ENCODE data around the gene TSSC4. TPM values are rescaled to one million over a fixed set of nuclear protein-coding genes. Genes with fewer than 3 reads are reported as not detected.

TSSC4 gene
- total and polyA plus RNA-seq, 2 of the 13 experiments (the other 11 are each of a cell fraction or from before 2014, with no cell fraction given), result 16.2 to 58.6 TPM

GRCh38 chr11:2443406-2443805 lies 42.9 kb downstream of the TSSC4 start:
- TF ChIP-seq ZNF850 (CRISPR knock-in tag; conservative IDR thresholded peaks at IDR 0.05) (no peak), HDAC2 (CRISPR knock-in tag; IDR thresholded peaks at IDR 0.05) (no peak), ZNF776 (CRISPR knock-in tag; IDR thresholded peaks at IDR 0.05) (no peak), EHMT2 (IDR thresholded peaks at IDR 0.05; ENCODE audit: borderline replicate concordance, low read depth, low read length) (no peak), HMG20A (CRISPR knock-in tag; IDR thresholded peaks at IDR 0.05; ENCODE audit: borderline replicate concordance) (no peak), RBAK (CRISPR knock-in tag; IDR thresholded peaks at IDR 0.05) (no peak), AGO1 (IDR thresholded peaks at IDR 0.05; ENCODE audit: low read depth, low read length, poor library complexity, severe bottlenecking) (no peak), CREB3 (CRISPR knock-in tag; IDR thresholded peaks at IDR 0.05) (no peak), ZNF800 (CRISPR knock-in tag; IDR thresholded peaks at IDR 0.05) (no peak), POLR2G (IDR thresholded peaks at IDR 0.05; ENCODE audit: low read depth, low read length) (no peak), ZNF430 (CRISPR knock-in tag; IDR thresholded peaks at IDR 0.05) (no peak), ZBTB7A (CRISPR knock-in tag; IDR thresholded peaks at IDR 0.05) (no peak), ZNF766 (CRISPR knock-in tag; IDR thresholded peaks at IDR 0.05; ENCODE audit: borderline replicate concordance) (no peak), NFAT5 (CRISPR knock-in tag; IDR thresholded peaks at IDR 0.05) (no peak), ZBTB38 (CRISPR knock-in tag; IDR thresholded peaks at IDR 0.05) (no peak), PLSCR1 (CRISPR knock-in tag; IDR thresholded peaks at IDR 0.05; ENCODE audit: borderline replicate concordance) (no peak)
- no peak for FAIRE-seq
- H4K20me1 ChIP-seq (ENCODE audit: insufficient read depth, low read length), result no peaks in the 10 kb centered on the region; the same call in 1 of the 2 replicates
- ChIA-PET CTCF (ENCODE audit: low intra/inter-chr PET ratio, low total read pairs) (no interaction called here), POLR2A (no interaction called here)
- no peak overlapping the region for H3K9ac ChIP-seq (ENCODE audit: insufficient read depth, low read depth, low read length)
- 63% methylated on average over 5 of the region's 11 CpGs for WGBS (ENCODE audit: low lambda C conversion rate)
- no peak overlapping the region for H3K4me2 ChIP-seq (ENCODE audit: low read depth, low read length)
- H3K27me3 ChIP-seq (ENCODE audit: control insufficient read depth in 1 of 2, insufficient read depth in 2 of 2, low read length in 2 of 2), result peaks cover 12 to 53% of the 10 kb centered on the region in 2 experiments; a peak in 4 of 5 replicates
- no peaks in the 10 kb centered on the region for H3K4me1 ChIP-seq (ENCODE audit: insufficient read depth, low read length)
- no peak for ATAC-seq
- intact Hi-C loops (cut with micrococcal nuclease; ENCODE audit: unreplicated experiment) (no loop called here), in situ Hi-C loops (cut with HindIII; ENCODE audit: extremely low pct_ligation_motif_present, low pct_unique_long_range_greater_than_20kb) (no loop called here)
- H3K79me2 ChIP-seq (ENCODE audit: insufficient read depth, low read length), result no peaks in the 10 kb centered on the region
- H2AFZ ChIP-seq (ENCODE audit: low read length), result no peak overlapping the region
- H3K36me3 ChIP-seq (replicated peaks in 1 of 2; ENCODE audit: control insufficient read depth in 1 of 2, insufficient read depth in 2 of 2, low read length in 2 of 2), result no peaks in the 10 kb centered on the region
- no TSS peak for BruUV-seq (replicated peaks)
- no peak overlapping the region for H3K27ac ChIP-seq (ENCODE audit: extremely low read length, insufficient read depth, low read length)
- no peak overlapping the region for H3K4me3 ChIP-seq (replicated peaks in 1 of 3; ENCODE audit: insufficient read depth in 1 of 3, low read depth in 2 of 3, low read length in 3 of 3)
- H3K9me3 ChIP-seq (ENCODE audit: low read length), result no peaks in the 10 kb centered on the region
- no peak for DNase-seq (ENCODE audit: low spot score)

Data from HepG2 (cell line).